Neuron (in vitro differentiated cells): ENCODE measurements around the gene NCAM1.
A peak's percentile ranks its signal among the peaks of the same experiment; 100 is the strongest.

Experiments used
- H2AFZ ChIP-seq: one replicate; pipeline ENCODE4 v1.6.1; 2013; ENCODE audit warnings: low read depth, mild to moderate bottlenecking, inconsistent platforms, low read length, moderate library complexity
- H3K27me3 ChIP-seq: one replicate; pipeline ENCODE4 v1.6.1; 2013; ENCODE audit warnings: low read length; ENCODE audit not compliant: insufficient read depth
- H3K36me3 ChIP-seq: one replicate; pipeline ENCODE4 v1.6.1; 2013; ENCODE audit warnings: low read length; ENCODE audit not compliant: insufficient read depth
- H3K4me1 ChIP-seq: one replicate; pipeline ENCODE4 v1.6.1; 2013; ENCODE audit warnings: low read length; ENCODE audit not compliant: insufficient read depth
- H3K4me3 ChIP-seq: 2 replicates; pipeline ENCODE4 v1.5.1; 2013; ENCODE audit warnings: mild to moderate bottlenecking, low read length, moderate library complexity
- H3K9me3 ChIP-seq: one replicate; pipeline ENCODE4 v1.6.1; 2013; ENCODE audit warnings: low read length

NCAM1 gene

DNA sequence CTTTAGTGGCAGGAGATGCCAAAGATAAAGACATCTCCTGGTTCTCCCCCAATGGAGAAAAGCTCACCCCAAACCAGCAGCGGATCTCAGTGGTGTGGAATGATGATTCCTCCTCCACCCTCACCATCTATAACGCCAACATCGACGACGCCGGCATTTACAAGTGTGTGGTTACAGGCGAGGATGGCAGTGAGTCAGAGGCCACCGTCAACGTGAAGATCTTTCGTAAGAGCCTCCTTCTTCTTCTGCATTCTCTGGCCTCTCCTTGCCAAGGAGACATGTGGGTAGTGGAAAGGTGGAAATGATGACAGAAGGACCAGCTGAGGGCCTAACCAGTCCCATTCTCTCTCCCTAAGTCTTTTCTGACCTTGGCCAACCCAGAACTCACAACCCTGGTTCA, 243.1 kb downstream of the NCAM1 start:
- Histone ChIP-seq H3K4me1 (peaks cover 9% of the 10 kb centered on the region), H3K27me3 (no peaks in the 10 kb centered on the region), H2AFZ (no peak overlapping the region), H3K4me3 (no peak overlapping the region), H3K36me3 (no peaks in the 10 kb centered on the region), H3K9me3 (no peaks in the 10 kb centered on the region)

DNA sequence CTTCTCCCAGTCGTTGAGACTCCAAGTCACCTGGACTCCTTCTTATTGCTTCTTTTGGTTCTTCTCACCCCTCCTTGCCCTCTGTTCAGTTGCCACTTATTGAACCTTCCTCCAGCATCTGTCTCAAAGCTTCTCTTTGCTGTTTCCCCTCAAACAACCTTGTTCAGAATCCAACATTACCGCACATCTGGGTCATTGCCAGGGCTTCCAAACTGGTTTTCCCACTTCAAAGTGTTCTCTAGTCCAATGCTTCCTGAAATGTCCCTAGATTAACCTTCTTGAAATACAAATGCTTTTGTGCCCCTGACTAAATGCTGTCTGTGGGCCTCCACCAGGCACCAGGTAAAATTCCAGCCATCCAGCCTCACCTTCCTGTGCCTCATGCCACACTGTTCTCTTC, 252.3 kb downstream of the NCAM1 start:
- Histone ChIP-seq H3K4me1 (no peaks in the 10 kb centered on the region), H3K27me3 (no peaks in the 10 kb centered on the region), H3K4me3 (no peak overlapping the region), H3K9me3 (no peaks in the 10 kb centered on the region), H3K36me3 (no peaks in the 10 kb centered on the region), H2AFZ (no peak overlapping the region)

DNA sequence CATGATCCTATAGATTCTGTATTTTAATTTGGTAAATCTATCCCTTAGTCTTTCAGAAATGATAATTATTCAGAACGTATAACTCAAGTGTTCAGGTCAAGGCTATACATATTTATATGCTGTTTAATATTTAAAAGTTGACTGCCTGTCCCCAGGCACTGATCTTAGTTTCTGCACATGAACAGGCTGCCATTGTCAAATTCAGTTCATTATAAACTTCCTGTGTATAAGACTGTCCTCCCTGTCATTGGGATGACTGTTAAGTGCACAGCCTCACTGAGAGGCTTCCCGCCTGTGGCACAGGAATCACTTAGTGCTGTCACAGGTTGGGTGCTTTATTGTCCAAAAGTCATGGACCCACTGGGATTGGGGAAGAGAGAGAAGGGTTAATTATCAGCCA, 261.0 kb downstream of the NCAM1 start:
- H3K4me3 ChIP-seq = no peak overlapping the region
- no peaks in the 10 kb centered on the region for H3K27me3 ChIP-seq
- peaks cover 6% of the 10 kb centered on the region for H3K9me3 ChIP-seq
- no peak overlapping the region for H2AFZ ChIP-seq
- no peaks in the 10 kb centered on the region for H3K4me1 ChIP-seq
- H3K36me3 ChIP-seq = no peaks in the 10 kb centered on the region

DNA sequence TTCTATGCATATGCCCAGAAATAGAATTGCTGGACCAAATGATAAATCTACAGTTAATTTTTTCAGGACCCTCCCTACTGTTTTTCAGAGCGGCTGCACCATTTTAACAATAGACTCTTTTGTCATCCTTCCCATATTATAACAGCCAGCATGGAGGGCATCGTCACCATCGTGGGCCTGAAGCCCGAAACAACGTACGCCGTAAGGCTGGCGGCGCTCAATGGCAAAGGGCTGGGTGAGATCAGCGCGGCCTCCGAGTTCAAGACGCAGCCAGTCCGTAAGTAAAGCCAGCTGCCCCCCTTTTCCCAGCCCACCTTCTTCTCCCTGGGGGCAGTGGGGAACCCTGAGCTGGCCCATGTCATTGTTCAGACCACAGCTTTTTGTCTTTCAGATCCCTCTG, 273.7 kb downstream of the NCAM1 start:
- Histone ChIP-seq H3K4me1 (no peaks in the 10 kb centered on the region), H3K36me3 (no peaks in the 10 kb centered on the region), H3K9me3 (no peaks in the 10 kb centered on the region), H3K27me3 (no peaks in the 10 kb centered on the region), H2AFZ (no peak overlapping the region), H3K4me3 (no peak overlapping the region)

DNA sequence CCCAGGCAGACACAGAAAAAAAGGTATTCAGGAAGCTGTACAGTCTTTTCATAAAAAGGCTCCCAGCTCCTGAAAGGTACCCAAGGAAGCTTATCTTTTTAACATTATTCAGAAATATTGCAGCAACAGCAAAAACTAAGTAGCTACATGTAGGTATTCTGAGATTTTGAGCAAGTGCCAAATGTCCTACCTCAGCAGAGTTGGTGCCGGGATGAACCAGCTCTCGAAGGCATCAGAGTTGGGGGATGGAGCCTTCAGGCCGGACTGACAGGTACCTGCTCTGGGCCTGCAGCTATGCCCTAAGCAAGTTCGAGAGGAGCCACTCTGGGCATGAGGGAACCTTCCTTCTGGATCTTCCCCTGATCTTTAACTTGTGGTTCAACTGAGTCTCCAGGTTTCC, 276.0 kb downstream of the NCAM1 start:
- Histone ChIP-seq H3K4me3 (no peak overlapping the region), H3K9me3 (no peaks in the 10 kb centered on the region), H3K36me3 (no peaks in the 10 kb centered on the region), H3K4me1 (no peaks in the 10 kb centered on the region), H2AFZ (no peak overlapping the region), H3K27me3 (no peaks in the 10 kb centered on the region)

DNA sequence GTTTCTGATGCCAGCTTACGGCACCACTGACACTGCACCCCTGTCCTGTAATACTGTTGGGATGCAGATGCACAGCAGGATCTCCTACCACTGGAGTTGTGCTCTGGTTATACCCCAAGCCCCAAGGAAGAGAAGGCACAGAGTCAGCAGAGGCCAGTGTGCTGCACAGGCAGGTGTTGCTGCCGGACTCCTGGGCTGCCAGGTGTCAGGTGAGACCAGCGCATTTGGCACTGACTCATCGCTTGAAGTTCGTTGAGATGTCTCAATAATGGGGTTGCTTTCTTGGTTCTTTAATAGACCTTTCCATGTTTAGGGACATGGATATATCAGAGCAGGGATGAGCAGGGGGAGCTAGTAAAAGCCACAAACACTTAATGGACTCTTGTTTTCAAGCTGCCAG, 277.5 kb downstream of the NCAM1 start:
- no peaks in the 10 kb centered on the region for H3K36me3 ChIP-seq
- no peaks in the 10 kb centered on the region for H3K27me3 ChIP-seq
- peaks cover 12% of the 10 kb centered on the region for H3K4me1 ChIP-seq
- H3K4me3 ChIP-seq = no peak overlapping the region
- H3K9me3 ChIP-seq = no peaks in the 10 kb centered on the region
- no peak overlapping the region for H2AFZ ChIP-seq

DNA sequence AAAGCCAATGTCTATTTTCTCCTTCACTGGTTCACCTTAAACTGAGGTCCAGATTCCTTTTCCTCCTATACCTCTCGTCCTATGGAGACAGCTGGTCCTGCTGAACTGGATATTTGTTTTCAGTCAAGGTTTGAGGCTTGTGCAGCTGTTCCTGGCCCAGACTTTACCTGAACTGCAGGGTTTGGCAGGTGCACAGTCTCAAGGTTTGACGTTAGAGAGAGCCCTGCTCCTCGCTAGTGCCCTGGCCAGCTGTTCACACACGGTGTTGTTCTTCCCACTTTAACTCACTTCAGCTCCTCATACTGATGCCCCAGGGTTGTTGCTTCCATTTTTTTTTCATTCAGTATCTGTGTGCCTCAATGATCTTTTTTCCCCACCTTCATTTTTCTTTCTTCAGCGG, 279.2 kb downstream of the NCAM1 start:
- Histone ChIP-seq H3K27me3 (no peaks in the 10 kb centered on the region), H3K36me3 (no peaks in the 10 kb centered on the region), H3K4me1 (peaks cover 19% of the 10 kb centered on the region), H3K4me3 (no peak overlapping the region), H2AFZ (no peak overlapping the region), H3K9me3 (no peaks in the 10 kb centered on the region)

DNA sequence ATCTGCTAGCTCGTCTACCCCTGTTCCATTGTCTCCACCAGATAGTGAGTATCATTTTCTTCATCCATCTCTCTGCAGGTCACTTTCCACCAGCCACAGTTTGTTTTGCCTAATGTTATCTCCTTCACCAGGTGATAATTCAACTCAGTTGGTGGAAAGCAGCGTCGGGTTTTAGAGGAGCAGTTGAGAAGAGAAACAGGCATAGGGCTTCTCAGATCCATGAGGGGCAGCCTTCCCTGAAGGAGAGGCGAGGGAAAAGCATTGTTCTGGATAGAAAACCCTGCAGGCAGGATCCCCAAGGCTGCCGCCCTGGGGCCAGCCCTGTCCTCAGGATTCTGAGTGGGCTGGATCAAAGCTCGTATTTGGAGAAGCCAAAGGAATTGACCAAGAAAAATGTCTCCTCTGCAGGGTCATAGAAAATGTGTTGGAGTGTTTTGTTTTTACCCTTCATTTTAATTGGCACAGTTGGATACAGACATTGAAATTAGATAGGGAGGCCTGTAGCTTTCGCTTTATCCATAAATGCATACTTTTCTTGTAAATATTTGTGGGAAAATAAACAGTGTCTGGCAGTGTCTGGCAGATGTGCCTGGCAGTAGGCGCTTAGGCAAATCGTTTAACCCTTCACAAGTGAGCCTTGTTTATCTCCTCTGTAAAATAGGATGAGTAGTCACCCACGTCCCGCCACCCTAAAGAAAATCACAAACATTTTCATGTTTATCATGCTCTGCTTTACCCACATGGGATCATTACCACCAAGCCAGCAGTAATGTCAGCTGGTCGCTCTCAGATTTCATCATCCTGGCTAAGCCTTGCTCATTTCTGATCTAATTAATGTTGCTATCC, 279.8 kb downstream of the NCAM1 start:
- Histone ChIP-seq H2AFZ (no peak overlapping the region), H3K36me3 (no peaks in the 10 kb centered on the region), H3K4me3 (no peak overlapping the region)

DNA sequence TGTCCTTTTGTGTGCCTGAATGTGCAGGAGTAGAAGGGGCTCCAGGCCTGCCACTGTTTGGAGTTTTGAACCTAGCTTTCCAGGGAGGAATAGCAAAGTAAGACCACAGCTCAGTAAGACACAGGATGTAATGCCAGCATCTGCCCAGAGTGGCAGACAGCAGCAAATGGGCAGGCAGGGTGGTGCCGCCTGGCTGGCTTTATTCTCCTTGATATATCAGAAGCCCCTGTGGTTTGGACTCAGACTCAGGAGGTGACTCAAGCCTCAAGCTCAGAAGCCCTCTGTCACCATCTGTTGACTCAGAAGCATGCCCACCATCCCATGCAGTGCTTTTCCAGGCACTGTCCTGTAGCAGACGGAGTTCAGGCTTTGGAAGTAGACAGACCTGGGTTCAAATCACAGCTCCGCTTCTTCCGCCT, 280.4 kb downstream of the NCAM1 start:
- Histone ChIP-seq H3K36me3 (no peaks in the 10 kb centered on the region), H3K4me1 (peaks cover 20% of the 10 kb centered on the region), H3K27me3 (no peaks in the 10 kb centered on the region), H3K9me3 (no peaks in the 10 kb centered on the region), H3K4me3 (no peak overlapping the region), H2AFZ (no peak overlapping the region)

More for the DNA sequence above, 279.8 kb downstream of the NCAM1 start:
- H3K4me1 ChIP-seq = peaks cover 19% of the 10 kb centered on the region
- H3K27me3 ChIP-seq = no peaks in the 10 kb centered on the region
- H3K9me3 ChIP-seq = no peaks in the 10 kb centered on the region

DNA sequence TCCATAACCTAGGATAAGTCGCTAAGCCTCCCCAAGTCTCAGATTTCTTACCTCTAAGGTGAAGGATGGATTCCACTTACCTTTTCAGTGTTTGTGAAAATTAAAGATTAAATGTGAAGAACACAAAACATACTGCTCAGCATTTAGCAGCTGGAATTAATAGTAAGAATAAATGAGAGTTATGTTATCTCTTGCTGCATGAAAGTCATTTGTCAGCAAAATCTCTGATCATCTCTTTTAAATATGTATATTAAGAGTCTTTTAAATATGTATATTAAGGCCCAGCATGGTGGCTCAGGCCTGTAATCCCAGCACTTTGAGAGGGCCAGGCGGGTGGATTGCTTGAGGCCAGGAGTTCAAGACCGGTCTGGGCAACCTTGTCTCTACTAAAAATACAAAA, 280.8 kb downstream of the NCAM1 start:
- H2AFZ ChIP-seq = no peak overlapping the region
- no peaks in the 10 kb centered on the region for H3K36me3 ChIP-seq
- H3K27me3 ChIP-seq = no peaks in the 10 kb centered on the region
- H3K4me1 ChIP-seq = peaks cover 24% of the 10 kb centered on the region
- H3K9me3 ChIP-seq = no peaks in the 10 kb centered on the region
- no peak overlapping the region for H3K4me3 ChIP-seq

DNA sequence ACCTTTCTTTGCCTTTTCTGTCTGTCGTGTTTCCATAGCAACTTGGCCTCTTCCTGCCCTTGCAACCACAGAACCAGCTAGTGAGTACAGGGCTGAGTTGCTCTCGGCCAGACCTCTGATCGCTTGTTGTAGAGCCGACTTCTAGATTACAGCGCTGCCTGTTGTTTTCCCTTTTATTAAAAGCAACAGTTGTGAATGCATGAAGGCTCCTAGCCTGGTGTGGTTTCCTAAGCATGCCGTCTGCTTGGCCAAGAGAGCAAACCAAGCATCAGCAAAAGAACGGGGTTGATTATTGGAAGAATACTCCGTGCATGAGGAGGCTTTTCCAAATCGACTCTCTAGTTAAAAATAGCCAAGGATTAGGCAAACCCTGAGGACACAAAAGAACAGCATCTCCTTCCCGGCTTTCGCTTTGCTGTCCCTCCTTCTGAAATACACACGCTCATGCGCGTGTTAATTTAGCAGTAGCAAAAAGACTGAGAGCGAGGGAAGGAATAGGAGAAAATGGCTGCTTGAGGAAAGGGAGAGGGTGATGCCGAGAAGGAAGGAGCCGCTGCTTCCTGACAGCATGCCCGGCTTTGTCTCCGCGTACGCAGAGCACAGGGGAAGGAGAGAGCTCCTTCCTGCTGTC, 281.7 kb downstream of the NCAM1 start:
- Histone ChIP-seq H3K9me3 (no peaks in the 10 kb centered on the region), H2AFZ (peak overlapping the region; percentile 28), H3K4me1 (peaks cover 32% of the 10 kb centered on the region), H3K27me3 (no peaks in the 10 kb centered on the region), H3K36me3 (no peaks in the 10 kb centered on the region), H3K4me3 (no peak overlapping the region)

DNA sequence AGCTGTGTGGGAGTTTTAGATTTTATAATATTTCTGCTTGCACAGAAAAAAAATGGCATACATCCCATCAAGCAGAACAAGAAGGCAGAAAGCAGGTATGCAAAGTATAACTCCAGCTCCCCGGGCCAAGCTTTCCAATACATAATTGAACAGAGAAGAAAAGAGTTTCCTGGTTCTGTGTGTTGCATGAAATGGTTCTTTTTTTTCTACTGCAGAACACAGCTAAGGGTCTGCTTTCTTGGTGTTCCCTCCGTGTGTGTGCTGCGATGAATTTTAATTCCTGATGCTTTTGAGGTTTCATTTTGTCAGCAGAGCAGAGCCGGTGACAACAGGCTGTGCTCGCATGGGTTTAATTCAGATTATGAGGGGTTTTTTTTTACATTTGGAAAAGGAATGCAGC, 282.5 kb downstream of the NCAM1 start:
- no peaks in the 10 kb centered on the region for H3K36me3 ChIP-seq
- no peaks in the 10 kb centered on the region for H3K27me3 ChIP-seq
- peak overlapping the region; percentile 28 for H2AFZ ChIP-seq
- H3K4me1 ChIP-seq = peaks cover 40% of the 10 kb centered on the region
- H3K4me3 ChIP-seq = no peak overlapping the region
- H3K9me3 ChIP-seq = no peaks in the 10 kb centered on the region

DNA sequence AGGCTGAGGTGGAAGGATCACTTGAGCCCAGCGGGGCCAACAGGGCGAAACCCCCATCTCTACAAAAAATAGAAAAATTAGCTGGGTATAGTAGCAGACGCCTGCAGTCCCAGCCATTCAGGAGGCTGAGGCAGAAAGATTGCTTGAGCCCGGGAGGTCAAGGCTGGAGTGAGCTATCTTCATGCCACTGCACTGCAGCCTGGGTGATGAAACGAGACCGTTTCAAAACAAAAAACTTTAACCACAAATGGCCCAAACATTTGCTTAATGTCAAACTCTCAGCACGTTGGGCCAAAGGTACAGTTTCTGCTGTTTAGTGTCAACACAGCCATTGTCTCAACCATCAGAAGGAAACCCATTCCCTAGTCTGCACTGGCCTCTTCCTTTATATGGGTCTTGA, 284.0 kb downstream of the NCAM1 start:
- H3K9me3 ChIP-seq = no peaks in the 10 kb centered on the region
- peaks cover 47% of the 10 kb centered on the region for H3K4me1 ChIP-seq
- H3K36me3 ChIP-seq = no peaks in the 10 kb centered on the region
- no peak overlapping the region for H2AFZ ChIP-seq
- H3K27me3 ChIP-seq = no peaks in the 10 kb centered on the region
- H3K4me3 ChIP-seq = no peak overlapping the region
